AG04449 (cell line): ENCODE measurements around the gene STARD4.

Experiments used
- CTCF ChIA-PET: fragments of 350-600 bp; formaldehyde crosslinking; extraction: SDS; loops from one replicate; lab custom pipeline; 2021; ENCODE audit warnings: antibody characterized with exemption; lab: Yijun Ruan, JAX
- POLR2A ChIA-PET: fragments of 400-600, 350-600 bp; formaldehyde crosslinking; extraction: SDS; loops from one replicate; lab custom pipeline; 2020; ENCODE audit warnings: antibody characterized with exemption, inconsistent platforms; lab: Yijun Ruan, JAX
- DNase-seq: peaks from one replicate; pipeline ENCODE4 v3.0.0-alpha.2; 2010; ENCODE audit warnings: low read depth, low spot score
- H3K4me3 ChIP-seq: 2 replicates; pipeline ENCODE4 v1.5.1; 2011; ENCODE audit warnings: low read depth, mild to moderate bottlenecking, control low read depth, low read length
- TF ChIP-seq, protein P1 (sequence below): IDR thresholded peaks from one replicate; pipeline ENCODE4 v1.5.1; 2011; ENCODE audit warnings: mild to moderate bottlenecking, moderate library complexity, low read length, control low read depth, inconsistent platforms; ENCODE audit not compliant: insufficient read depth; ENCODE audit errors: missing control alignments

The STARD4 gene

DNA sequence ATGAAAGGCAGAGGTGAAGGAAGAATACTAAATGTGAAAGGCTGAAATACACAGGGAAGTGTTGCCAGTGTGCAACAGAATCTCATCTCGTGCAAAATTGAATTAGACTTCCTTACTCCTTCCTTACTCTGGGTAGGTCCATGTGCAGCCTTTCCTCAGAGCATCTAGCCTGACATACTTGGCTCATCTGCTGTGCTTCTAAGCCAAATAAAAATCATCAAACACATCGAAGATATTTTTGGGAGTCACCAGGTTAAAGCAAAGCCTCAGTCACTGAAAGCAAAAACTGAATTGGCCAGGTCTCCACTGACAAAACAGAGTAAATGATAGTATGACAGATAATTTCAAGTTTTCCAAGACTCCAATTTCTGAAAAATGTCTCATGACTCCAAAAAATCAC, 19.3 kb downstream of the STARD4 start:
- ChIA-PET POLR2A (no interaction called here), CTCF (interaction anchor here (1.3 kb wide), 1 partner anchor 15 kb away, joined by 4 read pairs; no protein-coding TSS in a partner anchor)
- DNase-seq, result no peak
- no peak overlapping the region for H3K4me3 ChIP-seq
- TF ChIP-seq, protein P1, sequence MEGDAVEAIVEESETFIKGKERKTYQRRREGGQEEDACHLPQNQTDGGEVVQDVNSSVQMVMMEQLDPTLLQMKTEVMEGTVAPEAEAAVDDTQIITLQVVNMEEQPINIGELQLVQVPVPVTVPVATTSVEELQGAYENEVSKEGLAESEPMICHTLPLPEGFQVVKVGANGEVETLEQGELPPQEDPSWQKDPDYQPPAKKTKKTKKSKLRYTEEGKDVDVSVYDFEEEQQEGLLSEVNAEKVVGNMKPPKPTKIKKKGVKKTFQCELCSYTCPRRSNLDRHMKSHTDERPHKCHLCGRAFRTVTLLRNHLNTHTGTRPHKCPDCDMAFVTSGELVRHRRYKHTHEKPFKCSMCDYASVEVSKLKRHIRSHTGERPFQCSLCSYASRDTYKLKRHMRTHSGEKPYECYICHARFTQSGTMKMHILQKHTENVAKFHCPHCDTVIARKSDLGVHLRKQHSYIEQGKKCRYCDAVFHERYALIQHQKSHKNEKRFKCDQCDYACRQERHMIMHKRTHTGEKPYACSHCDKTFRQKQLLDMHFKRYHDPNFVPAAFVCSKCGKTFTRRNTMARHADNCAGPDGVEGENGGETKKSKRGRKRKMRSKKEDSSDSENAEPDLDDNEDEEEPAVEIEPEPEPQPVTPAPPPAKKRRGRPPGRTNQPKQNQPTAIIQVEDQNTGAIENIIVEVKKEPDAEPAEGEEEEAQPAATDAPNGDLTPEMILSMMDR, result no peak

DNA sequence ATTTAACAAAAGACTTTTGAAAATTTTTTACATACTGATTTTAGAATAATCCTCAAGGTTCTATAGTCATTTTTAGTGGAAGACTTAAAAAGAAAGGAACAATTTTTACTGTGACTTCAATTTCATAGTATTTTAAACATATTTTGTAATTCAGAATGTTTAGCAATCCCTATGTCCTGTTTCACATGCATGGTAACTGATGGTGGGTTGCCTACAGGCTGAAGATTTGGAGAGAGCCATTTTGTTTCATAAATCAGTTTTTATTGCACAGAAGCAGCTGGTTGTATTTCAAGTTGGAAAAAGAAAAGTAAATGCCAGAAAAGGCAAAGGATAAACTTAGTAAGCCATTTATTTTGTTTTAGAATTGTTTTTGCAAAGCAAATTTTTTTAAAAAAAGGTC, 24.0 kb downstream of the STARD4 start:
- ChIA-PET POLR2A (no interaction called here), CTCF (interaction anchor here (0.5 to 1.3 kb wide), 2 partner anchors 10 to 43 kb away, joined by 3 read pairs; no protein-coding TSS in a partner anchor)
- TF ChIP-seq, protein P1, result no peak
- no peak overlapping the region for H3K4me3 ChIP-seq
- no peak for DNase-seq

GRCh38 chr5:111486926-111487325, 25.4 kb downstream of the STARD4 start:
- ChIA-PET POLR2A (no interaction called here), CTCF (no interaction called here)
- DNase-seq, result no peak
- TF ChIP-seq, protein P1, result no peak
- no peak overlapping the region for H3K4me3 ChIP-seq

DNA sequence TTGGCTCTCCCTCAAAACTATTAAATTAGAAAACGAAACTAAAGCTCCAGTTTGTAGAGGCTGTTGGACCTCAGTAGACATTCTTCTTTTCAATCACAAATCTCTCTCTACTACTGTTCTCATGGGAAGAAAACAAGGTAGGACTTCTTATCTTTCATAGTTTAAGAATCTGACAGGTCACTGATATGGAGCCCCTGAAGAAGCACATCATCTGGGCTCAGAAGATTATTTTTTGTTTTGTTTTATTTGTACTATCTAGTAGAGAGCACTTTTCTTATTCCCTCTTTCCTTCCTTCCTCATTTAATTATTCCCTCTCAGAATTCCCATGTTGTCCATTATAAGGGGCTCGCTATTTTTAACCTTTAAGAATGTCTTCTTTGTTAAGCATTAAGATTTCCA, 26.3 kb downstream of the STARD4 start:
- no peak overlapping the region for H3K4me3 ChIP-seq
- CTCF ChIA-PET, result interaction anchor here (0.9 kb wide), 1 partner anchor 22 kb away, joined by 3 read pairs; no protein-coding TSS in a partner anchor
- TF ChIP-seq, protein P1, result no peak
- POLR2A ChIA-PET, result no interaction called here
- no peak for DNase-seq

DNA sequence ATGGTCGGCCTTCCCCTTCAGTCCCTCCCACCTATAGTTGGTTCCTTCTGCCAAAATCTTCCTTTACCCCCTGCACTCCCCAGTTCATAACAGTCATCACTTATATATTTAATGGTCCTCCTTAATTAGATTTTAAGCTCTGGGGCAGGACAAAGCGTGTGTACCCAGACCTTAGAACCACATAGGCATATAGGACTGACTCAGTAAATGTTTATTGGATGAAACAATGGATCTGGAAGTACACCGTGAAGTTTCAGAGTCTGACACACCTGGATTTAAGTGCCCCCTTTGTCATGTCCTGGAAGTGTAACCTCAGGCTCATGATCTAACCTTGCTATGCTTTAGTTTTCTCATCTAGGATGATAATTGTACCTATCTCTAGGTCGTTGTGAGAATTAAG, 32.0 kb downstream of the STARD4 start:
- ChIA-PET CTCF (no interaction called here), POLR2A (no interaction called here)
- no peak overlapping the region for H3K4me3 ChIP-seq
- DNase-seq, result no peak
- TF ChIP-seq, protein P1, result no peak

- TF ChIP-seq, protein P1, result no peak
These were observed 33.4 kb downstream of the STARD4 start for GRCh38 chr5:111478898-111479297.

More at GRCh38 chr5:111478898-111479297, 33.4 kb downstream of the STARD4 start:
- POLR2A ChIA-PET, result no interaction called here
- CTCF ChIA-PET, result interaction anchor here (4.3 kb wide), 1 partner anchor 320 kb away, joined by 50 read pairs; no protein-coding TSS in a partner anchor
- no peak for DNase-seq
- no peak overlapping the region for H3K4me3 ChIP-seq
